ENCODE measurements around the gene MPZL2.

Gene MPZL2

GRCh38 chr11:118243161-118243560 lies 20.9 kb downstream of the MPZL2 start:
- no peak for DNase-seq (ENCODE audit: low spot score)

GRCh38 chr11:118241764-118242098 lies 22.4 kb downstream of the MPZL2 start:
- no peak for DNase-seq (ENCODE audit: low spot score)

GRCh38 chr11:118240999-118241763 lies 22.9 kb downstream of the MPZL2 start:
- DNase-seq (ENCODE audit: low spot score), result peak; percentile 78

GRCh38 chr11:118239509-118240205 lies 24.4 kb downstream of the MPZL2 start:
- no peak for DNase-seq (ENCODE audit: low spot score)

GRCh38 chr11:118238929-118239328 lies 25.2 kb downstream of the MPZL2 start:
- no peak for DNase-seq (ENCODE audit: low spot score)

- DNase-seq (ENCODE audit: low spot score), result no peak
Observed at GRCh38 chr11:118238421-118238820, 25.7 kb downstream of the MPZL2 start.

- DNase-seq (ENCODE audit: low spot score), result no peak
Observed at GRCh38 chr11:118236170-118236569, 27.9 kb downstream of the MPZL2 start.

- DNase-seq (ENCODE audit: low spot score), result no peak
Observed at GRCh38 chr11:118234833-118235232, 29.3 kb downstream of the MPZL2 start.

- DNase-seq (ENCODE audit: low spot score), result no peak
Observed at GRCh38 chr11:118233850-118234249, 30.2 kb downstream of the MPZL2 start.

GRCh38 chr11:118233377-118233776 lies 30.7 kb downstream of the MPZL2 start:
- no peak for DNase-seq (ENCODE audit: low spot score)

- peak; percentile 34 for DNase-seq (ENCODE audit: low spot score)
Observed at GRCh38 chr11:118232659-118233058, 31.4 kb downstream of the MPZL2 start.

- no peak for DNase-seq (ENCODE audit: low spot score)
Observed at GRCh38 chr11:118231461-118231860, 32.6 kb downstream of the MPZL2 start.

GRCh38 chr11:118230088-118230487 lies 34.0 kb downstream of the MPZL2 start:
- no peak for DNase-seq (ENCODE audit: low spot score)

- DNase-seq (ENCODE audit: low spot score), result no peak
Observed at GRCh38 chr11:118229274-118229847, 34.7 kb downstream of the MPZL2 start.

- DNase-seq (ENCODE audit: low spot score), result no peak
Observed at GRCh38 chr11:118227865-118228785, 36.0 kb downstream of the MPZL2 start.

GRCh38 chr11:118226781-118227180 lies 37.3 kb downstream of the MPZL2 start:
- no peak for DNase-seq (ENCODE audit: low spot score)

GRCh38 chr11:118226296-118226695 lies 37.8 kb downstream of the MPZL2 start:
- DNase-seq (ENCODE audit: low spot score), result no peak

GRCh38 chr11:118224511-118225188 lies 39.4 kb downstream of the MPZL2 start, which contains the start of gene JAML:
TSS of gene JAML (minus strand) at chr11:118225011. CDS start at chr11:118214866, 10,145 bp downstream.
- no peak for DNase-seq (ENCODE audit: low spot score)

GRCh38 chr11:118223992-118224391 lies 40.1 kb downstream of the MPZL2 start:
- no peak for DNase-seq (ENCODE audit: low spot score)

- no peak for DNase-seq (ENCODE audit: low spot score)
Observed at GRCh38 chr11:118223570-118223969, 40.5 kb downstream of the MPZL2 start.

- DNase-seq (ENCODE audit: low spot score), result no peak
Observed at GRCh38 chr11:118222437-118222836, 41.7 kb downstream of the MPZL2 start.

- no peak for DNase-seq (ENCODE audit: low spot score)
Observed at GRCh38 chr11:118221419-118221818, 42.7 kb downstream of the MPZL2 start.
